ENCODE data around the gene LRP1.

Gene LRP1

GRCh38 chr12:57127726-57128518 lies at the start of gene LRP1:
TSS of gene LRP1 (plus strand) at chr12:57128483. CDS start at chr12:57128965, 482 bp downstream.
- DNase-seq = peak; percentile 60

GRCh38 chr12:57078519-57079404 lies 49.5 kb upstream of the LRP1 start, which contains the start of gene NEMP1:
TSS of gene NEMP1 (minus strand) at chr12:57078791. CDS start at chr12:57078745, 46 bp downstream.
- peak; percentile 100 for DNase-seq

- no peak for DNase-seq
These were observed 48.5 kb upstream of the LRP1 start for GRCh38 chr12:57079821-57080220.

- DNase-seq = no peak
These were observed 47.4 kb upstream of the LRP1 start for GRCh38 chr12:57080855-57081254.

GRCh38 chr12:57085999-57086492 lies 42.2 kb upstream of the LRP1 start:
- DNase-seq = peak; percentile 74

- peak; percentile 85 for DNase-seq
These were observed 41.7 kb upstream of the LRP1 start for GRCh38 chr12:57086493-57087009.

- peak; percentile 95 for DNase-seq
These were observed 41.1 kb upstream of the LRP1 start for GRCh38 chr12:57087010-57087690.

- DNase-seq = peak; percentile 95
These were observed 40.5 kb upstream of the LRP1 start for GRCh38 chr12:57087691-57088353.

- DNase-seq = peak; percentile 99
These were observed 39.7 kb upstream of the LRP1 start, which contains the start of gene NAB2 for GRCh38 chr12:57088354-57089270. TSS of gene NAB2 (plus strand) at chr12:57089114. CDS start at chr12:57089272, 158 bp downstream.

GRCh38 chr12:57089271-57090245 lies 38.7 kb upstream of the LRP1 start:
- DNase-seq = peak; percentile 86

- no peak for DNase-seq
These were observed 37.8 kb upstream of the LRP1 start for GRCh38 chr12:57090490-57090889.

GRCh38 chr12:57090924-57091637 lies 37.2 kb upstream of the LRP1 start:
- no peak for DNase-seq

GRCh38 chr12:57091638-57092528 lies 36.4 kb upstream of the LRP1 start:
- no peak for DNase-seq

- DNase-seq = no peak
These were observed 35.8 kb upstream of the LRP1 start for GRCh38 chr12:57092529-57092862.

GRCh38 chr12:57092876-57093414 lies 35.3 kb upstream of the LRP1 start:
- DNase-seq = no peak

- peak; percentile 90 for DNase-seq
These were observed 34.7 kb upstream of the LRP1 start for GRCh38 chr12:57093415-57094207.
